SH-SY5Y (cell line): Measurements from ENCODE around the gene PPP1R12B.

Source experiments
- GATA2 ChIP-seq: IDR thresholded peaks from 2 replicates; pipeline ENCODE4 v1.6.1; 2011; ENCODE audit warnings: mild to moderate bottlenecking, low read depth, low read length
- GATA3 ChIP-seq: IDR thresholded peaks from 2 replicates; pipeline ENCODE4 v1.6.1; 2011; ENCODE audit warnings: low read depth, mild to moderate bottlenecking, low read length, moderate library complexity

- TF ChIP-seq GATA3 (no peak), GATA2 (no peak)
Observed at GRCh38 chr1:202603435-202603834, 254.9 kb downstream of the PPP1R12B start.
